Activated B cell treated with CpG ODN at 0.5 μM for 24 hours (primary cell): ENCODE data around the gene CDH12. TPM values are rescaled to one million over a fixed set of nuclear protein-coding genes. Genes with fewer than 3 reads are reported as not detected.

Source experiments
- ATAC-seq: fragments of 200-7000 bp; cut with Tn5 transposase; one replicate; pipeline ENCODE4 v1.10.0; 2021; ENCODE audit warnings: low read depth, mild to moderate bottlenecking, moderate library complexity
- CTCF ChIA-PET: fragments of 350-600 bp; sonication (Branson Sonifier 250); formaldehyde crosslinking; loops from one replicate; lab custom pipeline; 2021; ENCODE audit warnings: antibody characterized with exemption; lab: Charles Lee
- POLR2A ChIA-PET: fragments of 350-600 bp; sonication (Branson Sonifier 250); formaldehyde crosslinking; loops from one replicate; lab custom pipeline; 2021; ENCODE audit warnings: antibody characterized with exemption; lab: Charles Lee
- DNase-seq: peaks from one replicate; pipeline ENCODE4 v3.0.0; 2022
- H3K27ac Mint-ChIP-seq: one replicate; pipeline ENCODE4 v1.8.0; 2020; ENCODE audit warnings: mixed read lengths
- H3K27me3 Mint-ChIP-seq: one replicate; pipeline ENCODE4 v1.8.0; 2021; ENCODE audit warnings: mixed read lengths
- H3K36me3 Mint-ChIP-seq: one replicate; pipeline ENCODE4 v1.8.0; 2021; ENCODE audit warnings: low read depth, mixed read lengths
- H3K4me1 Mint-ChIP-seq: one replicate; pipeline ENCODE4 v1.8.0; 2021; ENCODE audit warnings: mixed read lengths
- H3K4me3 Mint-ChIP-seq: one replicate; pipeline ENCODE4 v1.8.0; 2020; ENCODE audit warnings: mild to moderate bottlenecking, mixed read lengths
- H3K9me3 Mint-ChIP-seq: one replicate; pipeline ENCODE4 v1.8.0; 2020; ENCODE audit warnings: mixed read lengths
- intact Hi-C: fragments of 100-400 bp; cut with micrococcal nuclease; formaldehyde crosslinking; loops from one replicate; pipeline ENCODE4 v1.15.1; 2024
- total RNA-seq: library from RNA; stranded (reverse); gene quantifications from 2 replicates; pipeline ENCODE4 v1.2.3, GENCODE V29; 2022
- TF ChIP-seq, protein P1 (sequence below): fragments of 200-600 bp; IDR thresholded peaks from one replicate; pipeline ENCODE4 v1.8.0; 2022; ENCODE audit warnings: antibody characterized with exemption, mild to moderate bottlenecking

The CDH12 gene
- total RNA-seq, 1 donor from 2014 or later = not detected

DNA sequence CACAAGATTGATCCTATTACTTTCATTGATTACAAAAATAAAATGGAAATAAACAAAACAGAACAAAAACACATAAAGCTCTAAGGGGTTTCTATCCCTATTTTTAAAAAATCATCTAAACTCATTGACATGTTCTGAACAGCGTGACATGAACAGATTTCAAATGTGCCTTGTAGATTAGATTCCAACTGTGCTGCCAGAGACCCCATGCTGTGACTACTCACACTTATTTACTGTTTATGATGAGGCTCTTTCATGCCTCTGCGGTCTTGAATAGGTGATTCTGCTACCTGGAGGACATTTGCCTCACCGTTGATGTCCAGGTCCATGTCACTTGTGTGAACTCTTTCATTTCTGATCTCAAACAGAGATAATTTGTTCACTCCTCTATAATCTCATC lies 990.2 kb downstream of the CDH12 start:
- ATAC-seq (no peak), DNase-seq (no peak)
- intact Hi-C loops = no loop called here
- Mint-ChIP-seq H3K27ac (no peak overlapping the region), H3K4me1 (no peaks in the 10 kb centered on the region), H3K9me3 (peaks cover 4% of the 10 kb centered on the region), H3K27me3 (no peaks in the 10 kb centered on the region), H3K36me3 (no peaks in the 10 kb centered on the region), H3K4me3 (no peak overlapping the region)
- CTCF ChIA-PET = no interaction called here
- TF ChIP-seq, protein P1, sequence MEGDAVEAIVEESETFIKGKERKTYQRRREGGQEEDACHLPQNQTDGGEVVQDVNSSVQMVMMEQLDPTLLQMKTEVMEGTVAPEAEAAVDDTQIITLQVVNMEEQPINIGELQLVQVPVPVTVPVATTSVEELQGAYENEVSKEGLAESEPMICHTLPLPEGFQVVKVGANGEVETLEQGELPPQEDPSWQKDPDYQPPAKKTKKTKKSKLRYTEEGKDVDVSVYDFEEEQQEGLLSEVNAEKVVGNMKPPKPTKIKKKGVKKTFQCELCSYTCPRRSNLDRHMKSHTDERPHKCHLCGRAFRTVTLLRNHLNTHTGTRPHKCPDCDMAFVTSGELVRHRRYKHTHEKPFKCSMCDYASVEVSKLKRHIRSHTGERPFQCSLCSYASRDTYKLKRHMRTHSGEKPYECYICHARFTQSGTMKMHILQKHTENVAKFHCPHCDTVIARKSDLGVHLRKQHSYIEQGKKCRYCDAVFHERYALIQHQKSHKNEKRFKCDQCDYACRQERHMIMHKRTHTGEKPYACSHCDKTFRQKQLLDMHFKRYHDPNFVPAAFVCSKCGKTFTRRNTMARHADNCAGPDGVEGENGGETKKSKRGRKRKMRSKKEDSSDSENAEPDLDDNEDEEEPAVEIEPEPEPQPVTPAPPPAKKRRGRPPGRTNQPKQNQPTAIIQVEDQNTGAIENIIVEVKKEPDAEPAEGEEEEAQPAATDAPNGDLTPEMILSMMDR = no peak
- POLR2A ChIA-PET = no interaction called here

DNA sequence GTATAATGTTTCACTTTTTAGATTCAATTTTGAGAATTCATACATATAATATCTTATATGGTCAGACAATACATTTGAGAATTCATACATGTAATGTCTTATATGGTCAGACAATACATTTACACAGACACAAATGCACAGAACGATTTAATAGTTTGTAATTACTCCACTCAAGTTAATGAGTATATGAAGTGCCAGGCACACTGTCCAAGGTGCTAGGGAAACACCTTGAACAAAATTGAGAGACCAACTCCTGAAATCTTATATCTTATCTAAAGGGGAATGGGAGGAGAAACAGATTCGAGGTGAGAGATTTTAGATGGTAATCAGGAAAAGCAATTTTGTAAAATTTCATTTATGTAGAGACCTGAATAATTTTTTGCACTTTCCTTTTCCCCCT lies 994.7 kb downstream of the CDH12 start:
- Mint-ChIP-seq H3K27me3 (no peaks in the 10 kb centered on the region), H3K4me1 (no peaks in the 10 kb centered on the region), H3K9me3 (no peaks in the 10 kb centered on the region), H3K36me3 (no peaks in the 10 kb centered on the region), H3K27ac (no peak overlapping the region), H3K4me3 (no peak overlapping the region)
- ChIA-PET CTCF (no interaction called here), POLR2A (no interaction called here)
- TF ChIP-seq, protein P1 = no peak
- intact Hi-C loops = no loop called here
- ATAC-seq (no peak), DNase-seq (no peak)

DNA sequence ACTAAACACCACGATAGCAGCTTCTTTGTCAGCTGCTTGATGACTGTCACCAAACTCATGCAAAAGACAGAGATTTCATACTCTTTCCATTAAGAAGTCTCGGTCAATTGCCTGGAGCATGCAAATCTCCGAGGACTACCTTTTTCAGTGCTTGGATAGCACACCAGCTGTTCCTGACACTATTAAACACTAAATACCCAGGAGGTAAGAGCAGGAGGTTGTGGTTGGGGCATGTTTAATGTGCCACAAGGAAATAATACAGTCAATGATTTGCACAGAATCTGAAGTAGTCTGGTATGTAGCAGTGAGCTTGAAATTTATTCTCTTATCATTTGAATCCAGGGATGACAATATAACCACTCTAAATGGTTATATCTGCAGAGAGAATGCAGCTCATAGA lies 996.2 kb downstream of the CDH12 start:
- POLR2A ChIA-PET = no interaction called here

DNA sequence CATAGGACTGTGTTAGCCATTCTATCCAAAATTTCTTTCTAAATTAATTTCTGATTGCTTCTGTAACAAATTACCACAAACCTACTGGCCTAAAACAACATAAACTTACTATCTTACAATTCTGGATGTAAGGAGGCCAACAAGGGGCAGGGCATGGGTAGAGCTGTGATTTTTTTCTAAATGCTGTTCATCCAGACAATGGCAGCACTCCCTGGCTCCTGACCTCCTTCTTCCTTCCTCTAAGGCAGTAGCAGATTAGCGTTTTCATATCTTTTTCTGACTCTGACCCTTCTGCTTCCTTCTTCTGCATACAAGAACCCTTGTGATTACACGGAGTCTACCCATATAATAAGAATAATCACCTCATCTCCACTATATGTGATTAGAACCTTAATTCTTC lies 1005.8 kb downstream of the CDH12 start:
- no peak overlapping the region for H3K4me3 Mint-ChIP-seq
- no peak for DNase-seq
- intact Hi-C loops = no loop called here
- H3K36me3 Mint-ChIP-seq = no peaks in the 10 kb centered on the region
- no peaks in the 10 kb centered on the region for H3K27me3 Mint-ChIP-seq
- TF ChIP-seq, protein P1 = no peak
- CTCF ChIA-PET = no interaction called here
- POLR2A ChIA-PET = no interaction called here
- no peaks in the 10 kb centered on the region for H3K9me3 Mint-ChIP-seq
- no peaks in the 10 kb centered on the region for H3K4me1 Mint-ChIP-seq
- ATAC-seq = no peak
- H3K27ac Mint-ChIP-seq = no peak overlapping the region

More for the DNA sequence above, 996.2 kb downstream of the CDH12 start:
- H3K27ac Mint-ChIP-seq = no peak overlapping the region
- no peaks in the 10 kb centered on the region for H3K9me3 Mint-ChIP-seq
- intact Hi-C loops = no loop called here
- H3K4me3 Mint-ChIP-seq = no peak overlapping the region
- TF ChIP-seq, protein P1 = no peak
- H3K4me1 Mint-ChIP-seq = no peaks in the 10 kb centered on the region
- DNase-seq = no peak
- ATAC-seq = no peak
- no peaks in the 10 kb centered on the region for H3K36me3 Mint-ChIP-seq
- H3K27me3 Mint-ChIP-seq = no peaks in the 10 kb centered on the region
- CTCF ChIA-PET = no interaction called here

DNA sequence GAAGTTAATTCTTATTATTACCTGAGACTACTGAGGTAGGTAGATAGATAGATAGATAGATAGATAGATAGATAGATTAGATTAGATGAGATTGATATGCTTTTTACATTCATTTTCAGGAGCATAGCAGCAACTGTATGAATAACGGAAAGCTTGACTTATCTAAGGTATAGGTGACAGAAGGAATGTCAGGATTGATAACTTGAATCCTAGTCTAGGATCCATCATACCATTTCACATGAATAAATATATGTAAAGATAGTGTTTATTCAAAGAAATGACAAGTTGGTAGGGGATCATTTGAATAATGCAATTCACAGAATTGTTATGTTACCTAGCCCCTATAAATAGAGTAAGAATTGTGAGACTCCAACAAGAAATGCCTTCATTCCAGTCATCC lies 1008.2 kb downstream of the CDH12 start:
- Mint-ChIP-seq H3K27me3 (no peaks in the 10 kb centered on the region), H3K4me1 (no peaks in the 10 kb centered on the region), H3K9me3 (no peaks in the 10 kb centered on the region), H3K27ac (no peak overlapping the region), H3K36me3 (no peaks in the 10 kb centered on the region), H3K4me3 (no peak overlapping the region)
- CTCF ChIA-PET = no interaction called here
- DNase-seq (no peak), ATAC-seq (no peak)
- POLR2A ChIA-PET = no interaction called here
- intact Hi-C loops = no loop called here
- TF ChIP-seq, protein P1 = no peak
